Measurements from ENCODE around the gene CARD16. TPM values are rescaled to one million over a fixed set of nuclear protein-coding genes. Genes with fewer than 3 reads are reported as not detected.
"Not testable (repeated sequence)": the region's sequence is repeated elsewhere in the genome, so short reads cannot be mapped to it uniquely, and the experiment has no call there.

Gene CARD16
- total and polyA plus RNA-seq, 5 donors: 5.1 to 16.3 (median 11.0) TPM

- DNase-seq (peak in 2 of 3 donors; percentile 26 to 33), ATAC-seq (peak; percentile 33 to 57)
- Histone ChIP-seq H3K9me3 (ENCODE audit: control insufficient read depth, low read length) (no peaks in the 10 kb centered on the region), H3K27ac (ENCODE audit: low read length) (no peak overlapping the region), H3K4me3 (ENCODE audit: low read length) (peak overlapping the region; percentile 50), H3K4me1 (ENCODE audit: control insufficient read depth, insufficient read depth, low read length) (no peaks in the 10 kb centered on the region), H3K27me3 (ENCODE audit: control insufficient read depth, insufficient read depth) (no peaks in the 10 kb centered on the region)
- WGBS: 80% methylated on average over 5 of the region's 5 CpGs
- intact Hi-C loops (cut with DNase I): no loop called here
These were observed 651 bp upstream of the CARD16 start for GRCh38 chr11:105045676-105046296.

- no peak overlapping the region for H3K4me3 ChIP-seq (ENCODE audit: low read length)
- DNase-seq: no peak
- 88% methylated on average over 3 of the region's 3 CpGs for WGBS
- intact Hi-C loops (cut with DNase I): no loop called here
- H3K4me1 ChIP-seq (ENCODE audit: control insufficient read depth, insufficient read depth, low read length): no peaks in the 10 kb centered on the region
- no peaks in the 10 kb centered on the region for H3K27me3 ChIP-seq (ENCODE audit: control insufficient read depth, insufficient read depth)
- ATAC-seq: no peak
- H3K27ac ChIP-seq (ENCODE audit: low read length): no peak overlapping the region
- no peaks in the 10 kb centered on the region for H3K9me3 ChIP-seq (ENCODE audit: control insufficient read depth, low read length)
These were observed 3.0 kb downstream of the CARD16 start for GRCh38 chr11:105042178-105042577.

GRCh38 chr11:105040703-105041102 is 4.4 kb downstream of the CARD16 start:
- DNase-seq (no peak), ATAC-seq (no peak)
- Histone ChIP-seq H3K4me3 (ENCODE audit: low read length) (no peak overlapping the region), H3K9me3 (ENCODE audit: control insufficient read depth, low read length) (no peaks in the 10 kb centered on the region), H3K4me1 (ENCODE audit: control insufficient read depth, insufficient read depth, low read length) (no peaks in the 10 kb centered on the region), H3K27me3 (ENCODE audit: control insufficient read depth, insufficient read depth) (no peaks in the 10 kb centered on the region), H3K27ac (ENCODE audit: low read length) (no peak overlapping the region)
- WGBS: 88% methylated on average over 2 of the region's 2 CpGs
- intact Hi-C loops (cut with DNase I): no loop called here

GRCh38 chr11:105034813-105035620 is 10.1 kb downstream of the CARD16 start, which contains the start of gene CASP1:
TSS of gene CASP1 (minus strand) at chr11:105035144. CDS start at chr11:105035113, 31 bp downstream.
- intact Hi-C loops (cut with DNase I): no loop called here
- DNase-seq: no peak

GRCh38 chr11:105034388-105034787 is 10.7 kb downstream of the CARD16 start:
- intact Hi-C loops (cut with DNase I); DNase-seq; H3K27me3 ChIP-seq (ENCODE audit: control insufficient read depth, insufficient read depth); H3K9me3 ChIP-seq (ENCODE audit: control insufficient read depth, low read length); H3K4me1 ChIP-seq (ENCODE audit: control insufficient read depth, insufficient read depth, low read length): not testable (repeated sequence)
- Histone ChIP-seq H3K4me3 (ENCODE audit: low read length) (peak overlapping the region; percentile 87), H3K27ac (ENCODE audit: low read length) (peak overlapping the region; percentile 83)
- ATAC-seq: peak in 1 of 2 donors; percentile 22
- 52% methylated on average over 2 of the region's 2 CpGs for WGBS

More at GRCh38 chr11:105034813-105035620, 10.1 kb downstream of the CARD16 start, which contains the start of gene CASP1:
- ATAC-seq: peak; percentile 93 to 96
- Histone ChIP-seq H3K9me3 (ENCODE audit: control insufficient read depth, low read length) (no peaks in the 10 kb centered on the region), H3K27ac (ENCODE audit: low read length) (peak within 1 kb of the TSS; percentile 83), H3K27me3 (ENCODE audit: control insufficient read depth, insufficient read depth) (no peaks in the 10 kb centered on the region), H3K4me3 (ENCODE audit: low read length) (peak within 1 kb of the TSS; percentile 87), H3K4me1 (ENCODE audit: control insufficient read depth, insufficient read depth, low read length) (peaks cover 3% of the 10 kb centered on the region)
- 37% methylated on average over 3 of the region's 3 CpGs for WGBS

GRCh38 chr11:105033781-105034180 is 11.4 kb downstream of the CARD16 start:
- H3K27ac ChIP-seq (ENCODE audit: low read length): no peak overlapping the region
- 75% methylated on average over 1 of the region's 1 CpG for WGBS
- intact Hi-C loops (cut with DNase I): no loop called here
- H3K27me3 ChIP-seq (ENCODE audit: control insufficient read depth, insufficient read depth): no peaks in the 10 kb centered on the region
- ATAC-seq: no peak
- no peaks in the 10 kb centered on the region for H3K9me3 ChIP-seq (ENCODE audit: control insufficient read depth, low read length)
- peaks cover 3% of the 10 kb centered on the region for H3K4me1 ChIP-seq (ENCODE audit: control insufficient read depth, insufficient read depth, low read length)
- DNase-seq: no peak
- peak overlapping the region; percentile 87 for H3K4me3 ChIP-seq (ENCODE audit: low read length)

GRCh38 chr11:105033343-105033742 is 11.8 kb downstream of the CARD16 start:
- Histone ChIP-seq H3K9me3 (ENCODE audit: control insufficient read depth, low read length) (no peaks in the 10 kb centered on the region), H3K27ac (ENCODE audit: low read length) (no peak overlapping the region), H3K4me3 (ENCODE audit: low read length) (peak overlapping the region; percentile 87), H3K4me1 (ENCODE audit: control insufficient read depth, insufficient read depth, low read length) (peaks cover 3% of the 10 kb centered on the region), H3K27me3 (ENCODE audit: control insufficient read depth, insufficient read depth) (no peaks in the 10 kb centered on the region)
- DNase-seq (no peak), ATAC-seq (peak in 1 of 2 donors; percentile 30)
- intact Hi-C loops (cut with DNase I): no loop called here
- 73% methylated on average over 3 of the region's 3 CpGs for WGBS

- no peak overlapping the region for H3K4me3 ChIP-seq (ENCODE audit: low read length)
- no peaks in the 10 kb centered on the region for H3K9me3 ChIP-seq (ENCODE audit: control insufficient read depth, low read length)
- WGBS: 79% methylated on average over 2 of the region's 2 CpGs
- H3K27ac ChIP-seq (ENCODE audit: low read length): no peak overlapping the region
- H3K27me3 ChIP-seq (ENCODE audit: control insufficient read depth, insufficient read depth): no peaks in the 10 kb centered on the region
- H3K4me1 ChIP-seq (ENCODE audit: control insufficient read depth, insufficient read depth, low read length): peaks cover 3% of the 10 kb centered on the region
- ATAC-seq (no peak), DNase-seq (no peak)
- intact Hi-C loops (cut with DNase I): no loop called here
These were observed 12.6 kb downstream of the CARD16 start for GRCh38 chr11:105032495-105032894.

GRCh38 chr11:105027678-105028077 is 17.5 kb downstream of the CARD16 start:
- Histone ChIP-seq H3K4me3 (ENCODE audit: low read length) (no peak overlapping the region), H3K4me1 (ENCODE audit: control insufficient read depth, insufficient read depth, low read length) (no peaks in the 10 kb centered on the region), H3K27me3 (ENCODE audit: control insufficient read depth, insufficient read depth) (no peaks in the 10 kb centered on the region), H3K9me3 (ENCODE audit: control insufficient read depth, low read length) (no peaks in the 10 kb centered on the region), H3K27ac (ENCODE audit: low read length) (no peak overlapping the region)
- DNase-seq (no peak), ATAC-seq (no peak)
- intact Hi-C loops (cut with DNase I): no loop called here
- WGBS: 62% methylated on average over 3 of the region's 3 CpGs

GRCh38 chr11:105024394-105024793 is 20.7 kb downstream of the CARD16 start:
- ATAC-seq (no peak), DNase-seq (no peak)
- Histone ChIP-seq H3K27ac (ENCODE audit: low read length) (no peak overlapping the region), H3K4me1 (ENCODE audit: control insufficient read depth, insufficient read depth, low read length) (no peaks in the 10 kb centered on the region), H3K9me3 (ENCODE audit: control insufficient read depth, low read length) (no peaks in the 10 kb centered on the region), H3K27me3 (ENCODE audit: control insufficient read depth, insufficient read depth) (no peaks in the 10 kb centered on the region), H3K4me3 (ENCODE audit: low read length) (no peak overlapping the region)
- 72% methylated on average over 1 of the region's 1 CpG for WGBS
- intact Hi-C loops (cut with DNase I): no loop called here

- H3K27me3 ChIP-seq (ENCODE audit: control insufficient read depth, insufficient read depth): no peaks in the 10 kb centered on the region
- H3K9me3 ChIP-seq (ENCODE audit: control insufficient read depth, low read length): no peaks in the 10 kb centered on the region
- ATAC-seq (no peak), DNase-seq (no peak)
- no peak within 1 kb of the TSS for H3K4me3 ChIP-seq (ENCODE audit: low read length)
- intact Hi-C loops (cut with DNase I): no loop called here
- H3K4me1 ChIP-seq (ENCODE audit: control insufficient read depth, insufficient read depth, low read length): no peaks in the 10 kb centered on the region
- no peak within 1 kb of the TSS for H3K27ac ChIP-seq (ENCODE audit: low read length)
These were observed 22.1 kb downstream of the CARD16 start, which contains the start of gene CASP5 for GRCh38 chr11:105023003-105023402. TSS of gene CASP5 (minus strand) at chr11:105023168. CDS start at chr11:105023136, 32 bp downstream.
